Stimulated activated CD4-positive, alpha-beta T cell treated with anti-CD3 and anti-CD28 coated beads, Interleukin-2, amount 100 ng/mL, for 4 hours (primary cell): Measurements from ENCODE around the gene ACTL8.
"Not testable (repeated sequence)": the region's sequence is repeated elsewhere in the genome, so short reads cannot be mapped to it uniquely, and the experiment has no call there.

Experiments used
- DNase-seq: peaks from one replicate; pipeline ENCODE4 v3.0.0-alpha.2; 2020; ENCODE audit warnings: low read depth

Gene ACTL8

GRCh38 chr1:17735348-17735747 lies 19.8 kb upstream of the ACTL8 start:
- DNase-seq: no peak

- DNase-seq: no peak
Measured at GRCh38 chr1:17735793-17736192, 19.3 kb upstream of the ACTL8 start.

DNA sequence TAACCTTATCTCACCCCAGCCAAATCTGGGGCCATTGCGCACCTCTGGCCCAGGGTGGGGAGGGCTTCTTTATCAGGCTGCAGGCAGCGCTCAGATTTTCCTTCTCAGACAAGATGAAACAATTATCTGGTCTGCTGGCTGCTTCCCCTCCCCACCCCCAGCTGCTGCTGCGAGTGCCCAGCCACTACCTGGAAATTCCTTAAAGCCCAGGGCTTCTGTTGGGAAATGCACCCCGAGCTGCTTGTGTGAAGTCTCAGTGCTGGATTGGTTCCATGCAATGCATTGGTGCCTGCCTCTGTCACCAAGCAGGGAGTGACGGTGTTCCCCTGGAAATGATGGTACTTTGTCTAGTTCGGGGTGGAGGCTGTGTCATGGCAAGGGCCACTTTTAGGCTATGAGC lies 18.5 kb upstream of the ACTL8 start:
- DNase-seq: no peak

DNA sequence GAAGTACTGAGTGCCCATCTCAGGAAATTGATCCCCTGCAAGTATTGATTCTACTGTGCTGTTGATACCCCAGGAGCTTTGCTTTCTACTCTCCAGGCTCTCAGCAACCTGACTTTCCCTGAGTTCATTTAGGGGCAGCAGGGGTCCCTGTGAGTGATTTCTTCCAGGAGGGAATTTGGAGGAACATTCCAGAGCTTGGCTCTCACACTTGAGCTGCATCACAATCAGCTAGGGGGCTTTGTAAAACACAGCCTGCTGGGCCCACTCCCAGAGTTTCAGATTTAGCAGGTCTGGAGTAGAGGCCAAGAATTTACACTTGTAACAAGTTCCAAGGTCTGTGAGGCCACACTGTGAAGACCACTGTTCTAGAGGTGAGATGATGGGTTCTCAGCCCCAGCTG lies 16.1 kb upstream of the ACTL8 start:
- DNase-seq: no peak

DNA sequence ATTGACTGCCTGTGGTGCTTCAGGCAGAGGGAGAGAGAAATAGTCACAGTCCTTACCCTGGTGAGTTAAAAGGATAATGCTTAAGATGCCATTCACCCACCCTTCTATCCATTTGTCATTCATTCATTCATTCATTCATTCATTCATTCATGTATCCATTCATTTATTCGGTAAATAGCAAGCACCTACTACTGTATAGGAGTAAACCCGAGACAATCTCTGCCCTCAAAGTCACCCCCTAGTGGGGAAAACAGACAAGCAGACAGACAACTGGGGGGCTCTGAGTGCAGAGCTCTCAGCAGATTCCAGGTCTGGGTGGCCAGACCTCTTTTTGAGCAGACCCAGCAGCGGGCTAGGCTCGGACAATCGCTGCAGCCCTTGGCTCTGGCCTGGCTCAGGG lies 14.1 kb upstream of the ACTL8 start:
- DNase-seq: no peak

GRCh38 chr1:17742583-17742982 lies 12.6 kb upstream of the ACTL8 start:
- no peak for DNase-seq

DNA sequence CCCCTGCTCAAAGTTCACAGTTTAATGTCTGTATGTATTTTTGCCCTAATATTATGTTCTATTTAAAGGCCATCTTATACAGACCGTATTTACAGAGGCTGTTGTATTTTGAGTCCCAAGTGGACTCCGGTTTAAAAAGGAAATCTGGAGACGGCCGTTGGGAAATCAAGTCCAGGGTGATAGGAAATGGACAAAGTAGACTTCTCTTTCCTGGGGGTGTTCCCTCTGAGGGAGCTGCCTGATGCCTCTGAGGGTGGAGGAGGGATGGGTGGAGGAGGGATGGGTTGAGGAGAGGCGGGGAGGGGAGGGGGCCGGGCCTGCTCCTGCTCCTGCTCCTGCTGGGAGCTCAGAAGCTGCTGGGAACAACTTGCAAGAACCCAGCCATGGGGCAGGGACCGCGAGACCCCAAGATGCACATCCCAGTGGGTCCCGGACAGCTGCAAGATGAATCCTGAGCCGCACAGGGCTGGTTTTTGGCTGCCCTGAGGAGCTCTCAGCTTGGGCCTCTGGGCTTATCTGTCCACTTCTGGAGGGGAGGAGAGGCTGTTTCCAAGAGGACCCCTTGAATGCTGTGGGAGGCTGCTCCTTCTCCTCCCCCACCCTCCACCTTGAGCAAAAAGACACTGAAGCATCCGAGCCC lies 12.0 kb upstream of the ACTL8 start:
- no peak for DNase-seq

DNA sequence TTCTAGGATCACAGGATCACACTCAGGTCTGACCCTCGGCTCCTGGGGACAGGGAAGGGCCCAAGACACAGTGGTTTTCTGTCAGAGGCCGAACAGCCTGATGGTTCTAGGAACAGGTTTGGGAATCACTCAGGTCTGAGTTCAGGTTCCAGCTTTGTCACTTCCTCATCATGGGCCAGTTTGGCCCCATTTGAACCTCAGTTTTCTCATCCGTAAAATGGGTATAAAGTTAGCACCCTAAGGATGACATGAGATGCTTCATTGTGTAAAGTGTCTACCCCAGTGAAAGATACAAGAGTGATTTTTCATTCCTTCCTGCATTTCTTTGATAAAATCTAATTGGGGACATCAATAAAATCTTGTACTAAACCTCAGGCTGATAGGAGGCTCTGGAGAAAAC lies 11.2 kb upstream of the ACTL8 start:
- DNase-seq: no peak

DNA sequence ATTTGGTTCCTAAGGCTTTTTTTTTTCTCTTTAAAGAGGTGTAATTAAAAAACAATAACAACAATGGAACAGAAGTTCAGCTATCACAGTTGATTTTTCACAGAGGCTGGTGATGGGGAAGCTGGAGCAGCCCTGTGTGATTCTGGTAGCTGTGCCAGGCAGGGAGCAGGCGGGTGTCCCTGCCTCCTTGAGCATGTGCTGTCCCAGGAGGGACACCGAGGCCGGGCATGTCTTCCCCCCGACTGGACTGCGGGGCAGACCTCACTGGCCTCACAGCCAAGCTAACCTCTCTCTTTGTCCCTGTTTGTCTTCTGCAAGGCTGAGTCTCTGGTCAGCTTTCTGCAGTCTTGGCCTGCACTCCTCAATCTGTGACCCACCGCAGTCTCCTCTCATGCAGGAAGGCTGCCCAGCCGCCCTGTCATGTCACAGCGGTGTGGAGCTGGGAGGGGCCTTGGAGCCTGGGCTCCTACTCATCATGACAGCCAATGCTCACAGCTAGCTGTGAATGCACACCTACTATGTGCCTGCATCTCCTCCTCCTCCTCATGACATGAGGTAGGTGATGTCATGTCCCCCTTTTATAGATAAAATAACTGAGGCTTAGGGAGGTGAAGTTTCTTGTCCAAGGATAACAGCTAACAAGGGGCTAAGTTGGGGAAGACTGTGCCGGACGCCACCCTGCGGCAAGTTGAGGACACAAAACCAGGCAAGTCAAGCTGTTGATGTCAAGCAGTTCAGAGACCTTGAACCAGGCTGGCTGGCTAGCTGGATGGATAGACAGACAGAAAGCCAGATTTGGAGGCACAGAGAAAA lies 10.3 kb upstream of the ACTL8 start:
- no peak for DNase-seq

DNA sequence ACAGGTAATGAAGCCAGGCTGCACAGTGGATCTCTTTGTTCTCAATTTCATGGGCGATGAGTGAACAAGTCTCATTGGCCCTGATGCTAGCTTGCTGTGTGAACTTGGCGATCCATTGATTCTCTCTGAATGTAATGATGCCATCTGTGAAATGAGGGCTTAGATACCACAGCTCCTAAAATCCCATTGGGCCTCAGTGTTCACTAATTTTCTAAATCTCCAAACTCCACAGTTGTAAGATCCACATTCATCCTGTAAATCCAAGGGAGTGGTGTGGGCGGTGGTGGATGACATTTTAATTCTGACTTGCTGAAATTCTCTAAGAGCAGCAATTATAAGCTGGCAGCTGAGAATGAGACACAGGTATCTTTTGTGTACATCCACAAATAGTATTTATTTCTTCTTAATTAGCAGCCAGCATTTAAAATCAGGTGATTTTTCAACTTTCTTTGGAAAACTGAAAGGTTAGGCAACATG lies 9.6 kb upstream of the ACTL8 start:
- DNase-seq: no peak

DNA sequence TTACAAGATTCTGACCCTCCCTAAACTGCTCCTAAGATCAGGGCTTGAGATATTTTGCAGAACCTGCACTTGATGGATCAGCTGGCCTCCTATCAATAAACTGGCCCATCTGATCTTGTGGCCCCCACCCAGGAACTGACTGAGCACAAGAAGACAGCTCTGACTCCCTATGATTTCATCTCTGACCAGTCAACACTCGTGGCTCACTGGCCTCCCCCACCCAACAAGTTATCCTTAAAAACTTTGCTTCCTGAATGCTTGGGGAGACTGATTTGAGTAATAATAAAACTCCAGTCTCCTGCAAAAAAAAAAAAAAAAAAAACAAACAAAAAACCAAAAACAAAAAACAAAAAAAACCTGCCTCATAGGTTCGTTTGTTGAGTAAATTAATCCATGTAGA lies 8.9 kb upstream of the ACTL8 start:
- DNase-seq: not testable (repeated sequence)

DNA sequence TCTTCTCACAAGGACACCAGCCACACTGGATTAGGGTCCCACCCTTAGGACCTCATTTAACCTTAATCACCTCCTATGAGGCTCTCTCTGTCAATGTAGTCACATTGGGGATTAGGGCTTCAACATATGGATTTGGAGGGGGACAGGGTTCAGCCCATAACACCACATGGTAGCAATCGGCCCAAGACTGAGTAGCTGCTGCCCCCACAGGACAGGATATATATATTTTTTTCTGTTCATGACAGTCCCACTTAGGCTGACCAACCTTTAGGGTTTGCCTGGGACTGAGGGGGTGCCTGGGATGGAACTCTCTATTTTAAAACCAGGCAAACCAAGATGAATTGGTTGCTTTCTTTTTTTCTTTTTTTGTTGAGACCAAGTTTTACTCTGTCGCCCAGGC lies 8.2 kb upstream of the ACTL8 start:
- no peak for DNase-seq

DNA sequence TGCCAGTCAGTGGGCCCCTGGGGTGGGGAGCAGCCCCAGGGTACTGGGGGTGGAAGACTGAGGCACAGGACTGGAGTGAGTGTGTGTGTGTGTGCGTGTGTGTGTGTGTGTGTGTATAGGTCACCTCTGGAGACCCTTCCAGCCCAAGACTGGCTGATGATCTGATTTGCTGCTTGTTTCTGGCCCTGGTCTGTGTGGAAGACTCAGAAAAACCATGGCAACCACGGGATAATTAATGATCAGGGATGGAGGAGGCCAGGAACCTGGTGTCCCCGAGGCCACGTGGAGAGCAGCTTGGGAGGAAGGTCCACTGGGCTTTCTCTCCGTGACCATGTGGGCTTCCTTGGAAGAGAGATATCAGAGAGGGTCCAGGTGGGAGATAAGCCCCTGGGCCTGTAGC lies 4.8 kb upstream of the ACTL8 start:
- DNase-seq: no peak

- no peak for DNase-seq
Measured at GRCh38 chr1:17752356-17752755, 2.8 kb upstream of the ACTL8 start.

DNA sequence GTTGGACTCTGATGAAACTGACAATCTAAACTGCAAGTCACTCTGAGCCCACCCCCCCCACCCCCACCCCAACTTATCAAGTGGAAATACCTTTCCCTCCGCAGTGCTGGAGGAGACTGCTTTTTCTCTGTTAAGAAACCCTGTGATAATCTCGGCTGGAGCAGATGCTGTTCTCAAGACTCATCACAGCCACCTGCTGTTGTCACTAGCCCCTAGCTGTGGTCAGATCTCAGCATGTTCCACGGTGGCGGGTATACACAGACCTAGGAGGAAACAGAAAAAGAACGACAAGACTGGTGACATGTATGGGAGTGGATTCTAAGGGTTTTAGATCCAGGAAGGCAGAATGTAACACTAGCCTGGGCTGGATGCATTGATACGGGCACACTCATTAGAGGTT lies 2.3 kb downstream of the ACTL8 start:
- no peak for DNase-seq

DNA sequence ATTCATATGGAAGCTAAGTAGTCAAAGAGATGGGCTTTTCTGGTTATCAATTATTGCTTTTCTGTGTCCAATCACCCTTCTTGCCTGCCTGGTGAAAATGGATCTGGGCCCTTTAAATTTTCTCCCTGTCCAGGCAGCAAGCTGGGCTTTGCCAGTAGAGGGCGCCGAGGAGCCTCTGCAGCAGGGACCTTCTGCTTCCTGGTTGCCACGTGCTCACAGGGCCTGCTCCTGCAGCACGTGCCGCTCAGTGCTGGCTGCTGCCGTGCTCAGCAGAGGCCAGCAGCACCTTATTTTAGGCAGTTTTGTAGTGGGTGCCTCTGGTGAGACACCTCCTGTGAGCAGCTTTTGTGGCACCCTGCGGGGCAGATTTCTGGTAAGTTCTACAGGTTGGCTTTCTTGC lies 4.0 kb downstream of the ACTL8 start:
- no peak for DNase-seq

DNA sequence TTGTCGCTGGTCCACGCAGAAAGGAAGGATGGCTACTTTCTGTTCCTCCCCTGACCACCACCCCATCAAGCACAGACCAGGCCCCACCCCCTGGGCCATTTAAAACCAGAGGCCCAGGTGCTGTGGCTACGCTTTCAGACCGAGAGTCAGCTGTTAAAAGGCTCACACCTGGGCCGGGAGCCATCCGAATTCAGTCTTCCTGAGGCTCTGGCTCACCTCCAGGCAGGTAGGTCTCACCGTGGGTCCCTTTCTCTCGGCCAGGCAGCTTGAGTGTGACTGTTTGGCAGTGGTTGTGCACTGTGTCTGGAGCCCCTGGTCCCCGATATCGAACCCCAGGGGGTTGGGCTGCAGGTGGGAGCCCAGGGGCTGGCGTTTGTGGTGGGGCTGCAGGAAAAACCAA lies 7.2 kb downstream of the ACTL8 start:
- no peak for DNase-seq

GRCh38 chr1:17763417-17763816 lies 8.3 kb downstream of the ACTL8 start:
- DNase-seq: no peak

DNA sequence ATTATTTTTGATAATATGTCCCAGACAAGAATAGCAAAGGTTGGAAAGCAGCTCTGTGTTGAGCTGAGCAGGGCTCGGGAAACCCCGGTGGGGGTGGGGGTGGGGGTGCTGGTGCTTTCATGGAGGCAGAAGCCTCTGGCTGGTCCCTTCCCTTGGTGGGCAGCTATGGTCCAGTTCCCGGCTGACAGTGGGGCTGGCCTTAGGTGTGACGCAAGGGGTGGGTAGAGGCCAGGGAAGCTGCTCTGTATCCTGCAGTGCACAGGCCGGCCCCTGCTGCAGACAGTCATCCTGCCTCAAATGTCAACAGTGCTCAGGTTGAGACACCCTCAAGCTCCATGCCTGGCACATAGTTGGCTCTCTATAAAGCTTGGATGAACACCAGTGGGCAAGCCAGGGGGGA lies 8.9 kb downstream of the ACTL8 start:
- DNase-seq: no peak

GRCh38 chr1:17764591-17764990 lies 9.5 kb downstream of the ACTL8 start:
- DNase-seq: no peak

GRCh38 chr1:17765444-17766411 lies 10.6 kb downstream of the ACTL8 start:
- no peak for DNase-seq

DNA sequence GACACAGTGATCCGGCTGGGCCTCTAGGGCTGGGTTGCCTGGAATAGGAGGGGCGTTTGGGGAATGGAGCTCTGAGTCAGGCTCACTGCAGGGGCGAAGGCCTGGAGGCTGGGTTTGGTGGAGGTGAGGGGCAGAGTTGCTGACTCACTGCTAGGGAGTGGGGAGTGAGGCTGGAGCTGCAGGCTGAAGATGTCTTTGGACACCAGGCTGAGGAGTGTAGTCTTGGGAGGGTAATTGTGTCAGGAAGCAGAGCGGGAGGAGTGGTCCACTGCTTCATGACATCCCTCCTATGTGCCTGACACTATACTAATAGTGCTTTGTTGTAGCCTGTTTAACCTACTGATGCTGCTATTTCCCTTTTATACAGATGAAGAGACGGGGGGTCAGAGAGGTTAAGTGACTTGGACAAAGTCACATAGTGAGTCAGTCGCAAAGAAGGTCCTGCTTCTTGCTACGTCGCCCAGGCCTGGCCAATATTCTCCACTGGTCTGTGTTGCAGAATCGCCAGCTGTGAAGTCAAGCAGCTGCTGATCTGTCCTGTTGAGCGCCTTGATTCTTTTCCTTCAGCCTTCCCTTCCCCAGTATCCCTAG lies 13.6 kb downstream of the ACTL8 start:
- DNase-seq: no peak
